Uterus (tissue), 4 donors: ENCODE results near the gene VSIG4. TPM values are rescaled to one million over a fixed set of nuclear protein-coding genes. Genes with fewer than 3 reads are reported as not detected.

Source experiments
- DNase-seq, 2 donors: peaks; one replicate each; pipeline ENCODE4 v3.0.0-alpha.2; 2019 to 2020
- H3K27ac ChIP-seq, 2 donors: fragments of 200-600 bp; sonication (generic); 1 replicate in 1 of 2; 2 replicates in 1 of 2; pipeline ENCODE4 v1.5.1; 2016 to 2018
- H3K27me3 ChIP-seq, 2 donors: fragments of 200-600 bp; sonication (generic); one replicate each; pipeline ENCODE4 v1.5.1; 2018 to 2019; ENCODE audit warnings: control low read depth in 1 of 2
- H3K36me3 ChIP-seq, 2 donors: fragments of 200-600 bp; sonication (generic); one replicate each; pipeline ENCODE4 v1.5.1; 2019; ENCODE audit warnings: control low read depth in 1 of 2
- H3K4me1 ChIP-seq, 2 donors: fragments of 200-600 bp; sonication (generic); one replicate each; pipeline ENCODE4 v1.5.1; 2018 to 2019; ENCODE audit warnings: control low read depth in 1 of 2
- H3K4me3 ChIP-seq, 2 donors: fragments of 200-600 bp; sonication (generic); 1 replicate in 1 of 2; 2 replicates in 1 of 2; pipeline ENCODE4 v1.5.1; 2018 to 2019; ENCODE audit warnings: mild to moderate bottlenecking in 1 of 2
- H3K9me3 ChIP-seq, 2 donors: fragments of 200-600 bp; sonication (generic); one replicate each; pipeline ENCODE4 v1.5.1; 2019; ENCODE audit warnings: control low read depth in 1 of 2
- CTCF ChIP-seq, 4 experiments: fragments of 200-600 bp in 2 of 4; fragments of 450-650 bp in 2 of 4; sonication (generic) in 2 of 4; IDR thresholded peaks; one replicate each; pipeline ENCODE4 v1.5.1; 2016 to 2019; ENCODE audit warnings: antibody characterized with exemption in 4 of 4, mild to moderate bottlenecking in 2 of 4, moderate library complexity in 1 of 4
- POLR2A ChIP-seq, 2 donors: fragments of 450-650 bp; IDR thresholded peaks; one replicate each; pipeline ENCODE4 v1.6.1; 2016; ENCODE audit warnings: antibody characterized with exemption in 2 of 2, mild to moderate bottlenecking in 1 of 2, moderate library complexity in 1 of 2
- intact Hi-C: fragments of 100-400 bp; cut with DNase I; formaldehyde crosslinking; loops from one replicate; pipeline ENCODE4 v1.15.1; 2023; ENCODE audit warnings: low total_unique reads
- total RNA-seq, 4 donors: library from RNA; depleted of rRNA in 3 of 4; stranded (reverse); fragments of >200 nt in 3 of 4; gene quantifications; one replicate each; pipeline versions ENCODE4 v1.1.0 to v1.2.4, GENCODE V29; 2014 to 2023
- donor health status: DM: yes; HTN: yes; CAD: no.

The VSIG4 gene
- total RNA-seq, 4 donors from 2014 or later, result 13.4 to 120 (median 16.7) TPM

GRCh38 chrX:66008328-66008970, 31.4 kb downstream of the VSIG4 start:
- Histone ChIP-seq H3K4me1 (no peaks in the 10 kb centered on the region), H3K4me3 (no peak overlapping the region), H3K27me3 (no peaks in the 10 kb centered on the region), H3K27ac (no peak overlapping the region), H3K9me3 (no peaks in the 10 kb centered on the region), H3K36me3 (no peaks in the 10 kb centered on the region)
- TF ChIP-seq POLR2A (IDR thresholded peaks at IDR 0.05), result no peak
- TF ChIP-seq CTCF (IDR thresholded peaks at IDR 0.05), result no peak
- no peak for DNase-seq
- intact Hi-C loops, result no loop called here

- H3K27me3 ChIP-seq, result no peaks in the 10 kb centered on the region
- intact Hi-C loops, result no loop called here
- no peak for DNase-seq
- no peaks in the 10 kb centered on the region for H3K4me1 ChIP-seq
- TF ChIP-seq POLR2A (IDR thresholded peaks at IDR 0.05), result no peak
- TF ChIP-seq CTCF (IDR thresholded peaks at IDR 0.05), result no peak
- no peaks in the 10 kb centered on the region for H3K36me3 ChIP-seq
- H3K27ac ChIP-seq, result no peak overlapping the region
- no peaks in the 10 kb centered on the region for H3K9me3 ChIP-seq
- H3K4me3 ChIP-seq, result no peak overlapping the region
Measured at GRCh38 chrX:66007851-66008250, 32.0 kb downstream of the VSIG4 start.

GRCh38 chrX:66005830-66006449, 33.9 kb downstream of the VSIG4 start:
- TF ChIP-seq POLR2A (IDR thresholded peaks at IDR 0.05) (no peak), CTCF (IDR thresholded peaks at IDR 0.05) (no peak)
- H3K36me3 ChIP-seq, result no peaks in the 10 kb centered on the region
- no peak overlapping the region for H3K4me3 ChIP-seq
- intact Hi-C loops, result no loop called here
- no peak for DNase-seq
- H3K4me1 ChIP-seq, result no peaks in the 10 kb centered on the region
- no peaks in the 10 kb centered on the region for H3K27me3 ChIP-seq
- H3K9me3 ChIP-seq, result no peaks in the 10 kb centered on the region
- no peak overlapping the region for H3K27ac ChIP-seq

- no peak overlapping the region for H3K27ac ChIP-seq
- no peak for DNase-seq
- no peaks in the 10 kb centered on the region for H3K9me3 ChIP-seq
- no peaks in the 10 kb centered on the region for H3K36me3 ChIP-seq
- no peaks in the 10 kb centered on the region for H3K27me3 ChIP-seq
- no peak for TF ChIP-seq CTCF (IDR thresholded peaks at IDR 0.05)
- no peak for TF ChIP-seq POLR2A (IDR thresholded peaks at IDR 0.05)
- intact Hi-C loops, result no loop called here
- no peaks in the 10 kb centered on the region for H3K4me1 ChIP-seq
- H3K4me3 ChIP-seq, result no peak overlapping the region
Measured at GRCh38 chrX:66004928-66005829, 34.7 kb downstream of the VSIG4 start.
